Measurements from ENCODE around the gene CDC37L1.

DNA sequence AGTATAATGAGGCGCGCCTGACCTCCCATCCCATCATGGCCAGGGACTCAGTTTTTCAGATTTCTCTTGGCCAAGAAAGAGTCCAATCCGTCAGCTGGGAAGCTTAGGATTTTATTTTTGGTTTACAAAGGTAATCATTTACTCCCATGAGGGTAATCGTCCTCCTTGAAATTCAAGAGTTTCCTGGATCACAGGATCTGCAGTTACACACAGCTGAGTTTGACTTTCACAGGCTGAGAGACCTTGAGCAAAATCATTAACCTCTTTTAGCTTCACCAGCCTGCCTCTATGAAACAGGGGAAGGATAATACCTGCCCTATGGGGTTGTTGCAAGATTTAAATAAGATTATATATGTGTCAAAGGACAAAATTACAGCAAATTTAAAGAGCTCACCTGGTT is 77.1 kb downstream of the CDC37L1 start:
- no peak for TF ChIP-seq EZH2 (IDR thresholded peaks at IDR 0.05; ENCODE audit: borderline replicate concordance, low read length)
- TF ChIP-seq, protein P1, sequence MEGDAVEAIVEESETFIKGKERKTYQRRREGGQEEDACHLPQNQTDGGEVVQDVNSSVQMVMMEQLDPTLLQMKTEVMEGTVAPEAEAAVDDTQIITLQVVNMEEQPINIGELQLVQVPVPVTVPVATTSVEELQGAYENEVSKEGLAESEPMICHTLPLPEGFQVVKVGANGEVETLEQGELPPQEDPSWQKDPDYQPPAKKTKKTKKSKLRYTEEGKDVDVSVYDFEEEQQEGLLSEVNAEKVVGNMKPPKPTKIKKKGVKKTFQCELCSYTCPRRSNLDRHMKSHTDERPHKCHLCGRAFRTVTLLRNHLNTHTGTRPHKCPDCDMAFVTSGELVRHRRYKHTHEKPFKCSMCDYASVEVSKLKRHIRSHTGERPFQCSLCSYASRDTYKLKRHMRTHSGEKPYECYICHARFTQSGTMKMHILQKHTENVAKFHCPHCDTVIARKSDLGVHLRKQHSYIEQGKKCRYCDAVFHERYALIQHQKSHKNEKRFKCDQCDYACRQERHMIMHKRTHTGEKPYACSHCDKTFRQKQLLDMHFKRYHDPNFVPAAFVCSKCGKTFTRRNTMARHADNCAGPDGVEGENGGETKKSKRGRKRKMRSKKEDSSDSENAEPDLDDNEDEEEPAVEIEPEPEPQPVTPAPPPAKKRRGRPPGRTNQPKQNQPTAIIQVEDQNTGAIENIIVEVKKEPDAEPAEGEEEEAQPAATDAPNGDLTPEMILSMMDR (IDR thresholded peaks at IDR 0.05; ENCODE audit: low read length) = no peak
